Activated CD8-positive, alpha-beta T cell treated with anti-CD3 and anti-CD28 coated beads for 36 hours (primary cell): ENCODE measurements around the gene CMIP. TPM values are rescaled to one million over a fixed set of nuclear protein-coding genes. Genes with fewer than 3 reads are reported as not detected.
A peak's percentile ranks its signal among the peaks of the same experiment; 100 is the strongest.

Experiments
- ATAC-seq: fragments of 200-7000 bp; cut with Tn5 transposase; one replicate; pipeline ENCODE4 v1.10.0; 2021; ENCODE audit warnings: mild to moderate bottlenecking, moderate library complexity
- CTCF ChIA-PET: fragments of 350-600 bp; sonication (Branson Sonifier 250); formaldehyde crosslinking; loops from one replicate; lab custom pipeline; 2021; ENCODE audit warnings: antibody characterized with exemption; lab: Charles Lee
- POLR2A ChIA-PET: fragments of 350-600 bp; sonication (Branson Sonifier 250); formaldehyde crosslinking; loops from one replicate; lab custom pipeline; 2021; ENCODE audit warnings: antibody characterized with exemption; lab: Charles Lee
- DNase-seq: peaks from one replicate; pipeline ENCODE4 v3.0.0-alpha.2; 2020
- H3K27ac Mint-ChIP-seq: one replicate; pipeline ENCODE4 v1.8.0; 2021; ENCODE audit warnings: mild to moderate bottlenecking, mixed read lengths
- H3K27me3 Mint-ChIP-seq: one replicate; pipeline ENCODE4 v1.8.0; 2021; ENCODE audit warnings: mixed read lengths
- H3K36me3 Mint-ChIP-seq: one replicate; pipeline ENCODE4 v1.8.0; 2021; ENCODE audit warnings: low read depth, mixed read lengths
- H3K4me1 Mint-ChIP-seq: one replicate; pipeline ENCODE4 v1.8.0; 2021; ENCODE audit warnings: low read depth, mixed read lengths
- H3K4me3 Mint-ChIP-seq: one replicate; pipeline ENCODE4 v1.8.0; 2021; ENCODE audit warnings: mild to moderate bottlenecking, moderate library complexity, mixed read lengths
- H3K9me3 Mint-ChIP-seq: one replicate; pipeline ENCODE4 v1.8.0; 2021; ENCODE audit warnings: mixed read lengths
- intact Hi-C: fragments of 100-400 bp; cut with micrococcal nuclease; formaldehyde crosslinking; loops from one replicate; pipeline ENCODE4 v1.10.0; 2022
- total RNA-seq, 2 experiments: library from RNA; stranded (reverse); gene quantifications; one replicate each; pipeline ENCODE4 v1.2.3, GENCODE V29; 2021
- TF ChIP-seq, protein P1 (sequence below): fragments of 200-600 bp; IDR thresholded peaks from one replicate; pipeline ENCODE4 v1.8.0; 2022; ENCODE audit warnings: antibody characterized with exemption, mild to moderate bottlenecking

Gene CMIP
- total RNA-seq, 2 experiments from 2014 or later: 37.6 to 38.5 TPM

DNA sequence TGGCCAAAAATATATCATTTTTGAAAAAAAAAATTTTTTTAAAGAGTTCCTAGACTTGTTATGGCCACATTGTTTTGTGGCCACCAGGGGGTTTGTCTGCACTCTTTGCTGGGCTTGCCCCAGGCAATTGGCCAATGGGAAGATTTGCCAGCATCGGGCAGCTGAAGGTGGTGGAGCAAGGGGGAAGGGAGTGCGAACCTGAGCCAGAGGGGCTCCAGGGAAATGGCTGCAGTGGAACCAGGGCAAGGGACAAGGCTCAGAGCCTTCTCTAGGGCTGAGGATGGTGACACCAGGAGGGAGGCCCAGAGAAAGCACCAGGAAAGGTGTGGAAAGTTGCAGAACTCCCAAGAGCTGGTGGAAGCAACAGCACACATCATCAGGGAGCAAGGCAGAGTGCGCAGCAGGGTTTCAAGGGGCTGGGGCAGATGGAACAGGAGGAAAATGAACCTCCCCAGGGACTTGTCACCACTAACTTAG is 15.5 kb upstream of the CMIP start:
- peak; percentile 30 for DNase-seq
- Mint-ChIP-seq H3K4me1 (peaks cover 13% of the 10 kb centered on the region), H3K9me3 (peaks cover 2% of the 10 kb centered on the region), H3K27me3 (no peaks in the 10 kb centered on the region), H3K27ac (no peak overlapping the region), H3K4me3 (no peak overlapping the region), H3K36me3 (no peaks in the 10 kb centered on the region)
- ATAC-seq: no peak
- intact Hi-C loops: no loop called here
- ChIA-PET CTCF (interaction anchor here (0.9 to 1.6 kb wide), 3 partner anchors 14 to 98 kb away, joined by 3 to 5 read pairs (median 5); no protein-coding TSS in a partner anchor), POLR2A (no interaction called here)
- TF ChIP-seq, protein P1, sequence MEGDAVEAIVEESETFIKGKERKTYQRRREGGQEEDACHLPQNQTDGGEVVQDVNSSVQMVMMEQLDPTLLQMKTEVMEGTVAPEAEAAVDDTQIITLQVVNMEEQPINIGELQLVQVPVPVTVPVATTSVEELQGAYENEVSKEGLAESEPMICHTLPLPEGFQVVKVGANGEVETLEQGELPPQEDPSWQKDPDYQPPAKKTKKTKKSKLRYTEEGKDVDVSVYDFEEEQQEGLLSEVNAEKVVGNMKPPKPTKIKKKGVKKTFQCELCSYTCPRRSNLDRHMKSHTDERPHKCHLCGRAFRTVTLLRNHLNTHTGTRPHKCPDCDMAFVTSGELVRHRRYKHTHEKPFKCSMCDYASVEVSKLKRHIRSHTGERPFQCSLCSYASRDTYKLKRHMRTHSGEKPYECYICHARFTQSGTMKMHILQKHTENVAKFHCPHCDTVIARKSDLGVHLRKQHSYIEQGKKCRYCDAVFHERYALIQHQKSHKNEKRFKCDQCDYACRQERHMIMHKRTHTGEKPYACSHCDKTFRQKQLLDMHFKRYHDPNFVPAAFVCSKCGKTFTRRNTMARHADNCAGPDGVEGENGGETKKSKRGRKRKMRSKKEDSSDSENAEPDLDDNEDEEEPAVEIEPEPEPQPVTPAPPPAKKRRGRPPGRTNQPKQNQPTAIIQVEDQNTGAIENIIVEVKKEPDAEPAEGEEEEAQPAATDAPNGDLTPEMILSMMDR: peak; percentile 41

DNA sequence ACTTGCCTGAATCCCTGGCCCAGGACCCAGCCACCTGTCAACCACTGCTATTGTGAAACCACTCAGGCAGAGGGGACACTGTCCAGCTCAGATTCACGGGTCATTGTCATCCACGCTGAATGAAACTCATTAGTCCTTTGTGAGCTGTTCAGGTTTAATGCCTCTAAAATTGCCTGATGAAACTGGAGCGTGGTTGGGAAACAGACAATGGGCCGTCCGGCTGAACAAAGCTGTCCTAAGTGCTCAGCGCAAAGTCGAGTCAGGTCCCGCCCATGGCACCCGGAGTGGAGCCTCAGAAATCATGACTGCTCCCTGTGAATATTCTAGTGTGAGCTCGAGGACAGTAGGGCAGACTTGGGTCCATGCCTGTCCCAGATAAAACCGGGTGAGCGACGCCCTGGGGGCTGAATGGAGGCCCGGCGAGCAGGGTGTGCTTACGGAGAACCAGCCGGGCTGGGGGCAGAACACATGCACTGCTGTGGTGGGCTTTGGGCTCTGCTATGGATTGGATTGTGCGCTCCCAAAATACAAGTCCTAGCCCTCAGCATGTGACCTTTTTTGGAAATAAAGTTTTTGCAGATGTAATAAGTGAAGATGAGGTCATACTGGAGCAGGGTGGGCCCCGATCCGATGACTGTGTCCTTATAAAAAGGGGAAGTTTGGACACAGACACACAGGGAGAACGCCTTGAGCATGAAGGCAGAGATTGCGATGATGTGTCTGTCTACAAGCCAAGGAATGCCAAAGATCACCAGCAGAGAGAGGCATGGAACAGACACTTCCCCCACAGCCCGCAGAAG is 12.9 kb upstream of the CMIP start:
- ATAC-seq (no peak), DNase-seq (no peak)
- Mint-ChIP-seq H3K4me3 (no peak overlapping the region), H3K4me1 (peaks cover 3% of the 10 kb centered on the region), H3K36me3 (no peaks in the 10 kb centered on the region), H3K9me3 (no peaks in the 10 kb centered on the region), H3K27me3 (no peaks in the 10 kb centered on the region), H3K27ac (no peak overlapping the region)
- TF ChIP-seq, protein P1: no peak
- ChIA-PET POLR2A (no interaction called here), CTCF (no interaction called here)
- intact Hi-C loops: no loop called here

DNA sequence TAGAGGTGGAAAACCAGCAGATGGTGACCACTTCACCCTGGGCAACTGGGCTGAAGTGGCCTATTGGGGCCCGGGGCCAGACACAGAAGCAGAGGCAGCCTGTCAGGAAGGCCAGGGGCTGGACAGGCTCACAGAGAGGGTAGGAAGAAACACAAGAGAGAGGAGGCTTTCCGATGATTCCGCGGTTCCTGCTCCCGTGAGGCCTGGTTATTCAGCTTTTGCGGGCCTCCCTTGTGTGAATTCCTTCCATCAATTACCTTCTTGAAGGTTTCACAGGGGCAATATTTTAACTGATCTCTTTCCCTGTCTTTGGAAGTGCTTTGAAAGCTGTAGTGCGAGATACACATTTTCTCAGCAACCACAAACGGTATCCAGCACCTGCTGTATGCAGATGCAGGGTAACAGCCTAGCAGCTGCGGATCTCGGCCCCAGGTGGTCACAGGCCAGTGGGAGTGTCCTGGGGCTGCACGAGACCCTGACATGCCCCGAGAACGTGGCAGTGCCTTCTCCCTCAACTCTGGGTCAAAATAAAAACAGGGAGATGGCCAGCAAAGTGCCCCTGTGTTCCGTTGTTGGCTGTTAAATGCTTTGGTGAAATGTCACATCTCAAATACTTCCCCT is 11.6 kb upstream of the CMIP start:
- ATAC-seq (no peak), DNase-seq (no peak)
- H3K4me1 Mint-ChIP-seq: peaks cover 5% of the 10 kb centered on the region
- ChIA-PET CTCF (interaction anchor here (0.9 kb wide), 1 partner anchor 8 kb away, joined by 4 read pairs; no protein-coding TSS in a partner anchor), POLR2A (interaction anchor here (1.4 kb wide), 1 partner anchor 10 kb away, joined by 3 read pairs; no protein-coding TSS in a partner anchor)
- H3K4me3 Mint-ChIP-seq: no peak overlapping the region
- intact Hi-C loops: no loop called here
- TF ChIP-seq, protein P1: no peak
- H3K36me3 Mint-ChIP-seq: no peaks in the 10 kb centered on the region
- no peaks in the 10 kb centered on the region for H3K9me3 Mint-ChIP-seq
- no peak overlapping the region for H3K27ac Mint-ChIP-seq
- H3K27me3 Mint-ChIP-seq: no peaks in the 10 kb centered on the region

DNA sequence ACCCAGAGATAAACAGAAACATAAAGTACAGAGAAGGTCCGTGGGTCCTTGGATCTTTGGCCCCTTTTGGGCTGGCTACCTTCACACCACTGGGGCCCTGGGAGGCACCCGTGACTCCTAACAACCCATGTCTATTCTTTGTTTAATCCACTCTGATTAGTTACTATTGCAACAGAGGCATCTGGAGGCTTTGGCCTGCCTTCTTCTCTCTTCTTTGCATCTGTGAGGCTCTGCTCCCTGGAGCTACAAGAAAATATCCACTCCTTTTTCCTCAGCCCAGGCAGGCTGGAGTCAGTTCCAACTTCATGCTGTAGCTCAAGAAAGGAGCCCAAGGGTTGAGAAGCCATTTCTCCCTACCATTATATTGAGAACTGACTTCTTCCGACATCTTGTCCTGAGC is 9.5 kb upstream of the CMIP start:
- Mint-ChIP-seq H3K4me1 (peaks cover 9% of the 10 kb centered on the region), H3K27ac (no peak overlapping the region), H3K4me3 (no peak overlapping the region), H3K36me3 (no peaks in the 10 kb centered on the region), H3K27me3 (no peaks in the 10 kb centered on the region), H3K9me3 (no peaks in the 10 kb centered on the region)
- TF ChIP-seq, protein P1: no peak
- ATAC-seq (no peak), DNase-seq (no peak)
- ChIA-PET CTCF (interaction anchor here (1.0 to 1.1 kb wide), 2 partner anchors 10 to 31 kb away, joined by 3 to 5 read pairs; no protein-coding TSS in a partner anchor), POLR2A (no interaction called here)
- intact Hi-C loops: no loop called here
